Endothelial cell of umbilical vein (primary cell): Measurements from ENCODE around the gene SKAP1. TPM values are rescaled to one million over a fixed set of nuclear protein-coding genes. Genes with fewer than 3 reads are reported as not detected.

Experiments used
- BruUV-seq: library from RNA; stranded (reverse); fragments of 400-500 nt; replicated peaks from 2 replicates; lab custom pipeline; 2021; lab: Mats Ljungman, UMichigan
- CTCF ChIA-PET: fragments of 300-600, 350-600 bp; sonication (Branson Sonifier 250); formaldehyde crosslinking; loops from one replicate; lab custom pipeline; 2021; ENCODE audit warnings: antibody characterized with exemption, inconsistent platforms; lab: Charles Lee
- POLR2A ChIA-PET: fragments of 300-600, 350-600 bp; sonication (Branson Sonifier 250); formaldehyde crosslinking; loops from one replicate; lab custom pipeline; 2021; ENCODE audit warnings: antibody characterized with exemption, inconsistent platforms; lab: Charles Lee
- DNase-seq: peaks from one replicate; pipeline ENCODE4 v3.0.0-alpha.2; 2011; ENCODE audit warnings: low read depth, low spot score
- FAIRE-seq: peaks from 2 replicates; lab custom pipeline; 2011; peaks lifted over from hg19 to GRCh38; lab: Jason Lieb, UNC
- H2AFZ ChIP-seq: 2 replicates; pipeline ENCODE4 v1.6.0; 2012; ENCODE audit warnings: low read depth, low read length, control low read depth, inconsistent platforms
- H3K27ac ChIP-seq: 2 replicates; pipeline ENCODE4 v1.5.1; 2011; ENCODE audit warnings: low read depth, mild to moderate bottlenecking, control low read depth, low read length, moderate library complexity; ENCODE audit not compliant: insufficient read depth
- H3K27me3 ChIP-seq, 2 experiments: 2 replicates each; pipeline versions ENCODE4 v1.6.0 to v1.6.1; 2011; ENCODE audit warnings: low read length in 2 of 2, mixed read lengths in 1 of 2; ENCODE audit not compliant: control insufficient read depth in 2 of 2, insufficient read depth in 2 of 2
- H3K36me3 ChIP-seq, 2 experiments: 2 replicates in 1 of 2; 3 replicates in 1 of 2; pipeline ENCODE4 v1.5.1; 2011; ENCODE audit warnings: low read length in 2 of 2, mild to moderate bottlenecking in 1 of 2, moderate library complexity in 1 of 2; ENCODE audit not compliant: control insufficient read depth in 2 of 2, insufficient read depth in 2 of 2; ENCODE audit errors: extremely low read depth in 1 of 2
- H3K4me1 ChIP-seq: 3 replicates; pipeline ENCODE4 v1.5.1; 2011; ENCODE audit warnings: mild to moderate bottlenecking, low read length; ENCODE audit not compliant: control insufficient read depth, insufficient read depth; ENCODE audit errors: extremely low read depth
- H3K4me2 ChIP-seq: 2 replicates; pipeline ENCODE4 v1.6.1; 2011; ENCODE audit warnings: low read length, control low read depth, mixed read lengths; ENCODE audit not compliant: insufficient read depth
- H3K4me3 ChIP-seq, 3 experiments: fragments of 200-600 bp in 1 of 3; sonication (generic), shearing (Covaris generic) in 1 of 3; replicated peaks in 1 of 3; 2 replicates each; pipeline ENCODE4 v1.5.1; 2011 to 2016; ENCODE audit warnings: control low read depth in 3 of 3, low read length in 3 of 3, mild to moderate bottlenecking in 2 of 3, inconsistent platforms in 1 of 3, low read depth in 1 of 3, moderate library complexity in 1 of 3; ENCODE audit not compliant: insufficient read depth in 1 of 3
- H3K79me2 ChIP-seq: 2 replicates; pipeline ENCODE4 v1.6.0; 2012; ENCODE audit warnings: low read length, inconsistent platforms; ENCODE audit not compliant: control insufficient read depth, insufficient read depth
- H3K9ac ChIP-seq: replicated peaks from 2 replicates; pipeline ENCODE3; 2011; ENCODE audit warnings: low read length, control low read depth; ENCODE audit not compliant: insufficient read depth; ENCODE audit errors: extremely low read depth
- H3K9me1 ChIP-seq: replicated peaks from 3 replicates; pipeline ENCODE4 v1.6.0; 2011; ENCODE audit warnings: mild to moderate bottlenecking, low read length; ENCODE audit not compliant: control insufficient read depth, insufficient read depth; ENCODE audit errors: extremely low read depth
- H3K9me3 ChIP-seq: replicated peaks from 2 replicates; pipeline ENCODE4 v1.5.1; 2012; ENCODE audit warnings: low read length, inconsistent platforms; ENCODE audit not compliant: control insufficient read depth, insufficient read depth
- H4K20me1 ChIP-seq: replicated peaks from 2 replicates; pipeline ENCODE3; 2011; ENCODE audit warnings: mild to moderate bottlenecking, low read length; ENCODE audit not compliant: control insufficient read depth, insufficient read depth; ENCODE audit errors: extremely low read depth
- EZH2 ChIP-seq: IDR thresholded peaks from 2 replicates; pipeline ENCODE4 v1.6.1; 2012; ENCODE audit warnings: borderline replicate concordance, low read depth, mild to moderate bottlenecking, moderate library complexity, low read length, inconsistent platforms; ENCODE audit not compliant: severe bottlenecking
- FOS ChIP-seq: IDR thresholded peaks from 2 replicates; pipeline ENCODE4 v1.6.1; 2011; ENCODE audit warnings: mild to moderate bottlenecking, low read length, moderate library complexity, borderline replicate concordance; ENCODE audit not compliant: insufficient read depth
- GATA2 ChIP-seq: IDR thresholded peaks from 2 replicates; pipeline ENCODE4 v1.7.0; 2011; ENCODE audit warnings: low read depth, mild to moderate bottlenecking, moderate library complexity, mixed read lengths, low read length; ENCODE audit not compliant: insufficient read length, insufficient read depth
- JUN ChIP-seq: IDR thresholded peaks from 2 replicates; pipeline ENCODE4 v1.6.1; 2011; ENCODE audit warnings: borderline replicate concordance, low read depth; ENCODE audit not compliant: insufficient read length, insufficient read depth
- MYC ChIP-seq: IDR thresholded peaks from one replicate; pipeline ENCODE4 v1.6.1; 2011; ENCODE audit warnings: mild to moderate bottlenecking, low read depth, low read length
- POLR2A ChIP-seq: IDR thresholded peaks from 2 replicates; pipeline ENCODE4 v1.6.1; 2012; ENCODE audit warnings: low read depth, mild to moderate bottlenecking, control low read depth, low read length
- POLR2AphosphoS5 ChIP-seq: IDR thresholded peaks from 2 replicates; pipeline ENCODE4 v1.6.1; 2012; ENCODE audit warnings: low read depth, mild to moderate bottlenecking, control low read depth, low read length, moderate library complexity; ENCODE audit not compliant: insufficient read depth
- dilution Hi-C: fragments of 300-500 bp; cut with MboI; formaldehyde crosslinking; loops from one replicate; pipeline ENCODE4 v1.15.0; 2019; ENCODE audit warnings: low sequenced_read_pairs; ENCODE audit not compliant: extremely low pct_ligation_motif_present
- intact Hi-C: fragments of 100-400 bp; cut with micrococcal nuclease; formaldehyde crosslinking; loops from one replicate; pipeline ENCODE4 v1.10.0; 2022
- polyA plus RNA-seq, 4 experiments: library from polyadenylated mRNA; depleted of rRNA in 3 of 4; stranded (reverse) in 3 of 4; unstranded in 1 of 4; fragments of >200 nt; gene quantifications; 2 replicates each; pipeline versions ENCODE4 v1.2.1 to v1.2.3, GENCODE V29; 2011 to 2012; ENCODE audit warnings: missing spikeins in 1 of 4
- total RNA-seq: library from RNA; stranded (reverse); gene quantifications from 2 replicates; pipeline ENCODE4 v1.2.3, GENCODE V29; 2021
- TF ChIP-seq, protein P1 (sequence below), 2 donors: IDR thresholded peaks; 1 replicate in 1 of 2; 2 replicates in 1 of 2; pipeline ENCODE4 v1.5.1; 2011; ENCODE audit warnings: low read length in 2 of 2, mild to moderate bottlenecking in 2 of 2, moderate library complexity in 2 of 2, control low read depth in 1 of 2, inconsistent platforms in 1 of 2, low read depth in 1 of 2; ENCODE audit not compliant: insufficient read depth in 1 of 2; ENCODE audit errors: extremely low read depth in 1 of 2
- TF ChIP-seq, protein P2 (sequence below): IDR thresholded peaks from 2 replicates; pipeline ENCODE4 v1.6.1; 2011; ENCODE audit not compliant: insufficient read depth, insufficient read length

The SKAP1 gene
- total and polyA plus RNA-seq, 2 donors (not counting 3 experiments of a cell fraction or from before 2014, with no cell fraction given): 0.75 TPM; not detected in 1

DNA sequence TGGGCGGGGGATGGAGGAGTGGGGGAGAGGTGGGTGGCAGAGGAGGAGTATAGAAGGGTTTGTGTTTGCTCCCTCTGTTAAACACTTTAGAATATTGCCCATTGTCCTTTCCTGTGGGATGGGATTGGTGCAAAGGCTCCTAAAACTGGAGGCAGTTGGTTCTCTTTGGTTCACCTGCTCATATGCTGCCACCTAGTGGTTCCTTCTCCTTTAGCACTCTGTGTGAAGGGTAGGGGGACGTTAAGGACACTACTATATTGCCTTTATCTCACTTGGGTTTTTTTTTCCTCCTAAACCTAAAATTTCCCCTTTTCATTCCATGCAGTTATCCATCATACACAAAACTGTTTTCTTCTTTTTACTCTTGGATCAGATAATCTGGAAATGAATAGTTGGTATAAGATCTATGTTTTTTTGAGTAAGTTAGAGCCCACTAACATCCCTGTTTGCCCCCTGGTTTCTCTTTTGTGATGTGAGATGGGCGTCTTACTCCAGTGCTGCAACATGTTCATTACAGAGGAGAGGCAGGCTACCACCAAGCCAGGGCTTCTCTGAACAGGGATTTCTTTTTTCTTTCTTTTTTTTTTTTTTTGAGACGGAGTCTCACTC, 298.7 kb downstream of the SKAP1 start:
- DNase-seq: peak; percentile 63
- no peaks in the 10 kb centered on the region for H3K9me3 ChIP-seq
- peaks cover 0 to 2% of the 10 kb centered on the region in 2 experiments for H3K27me3 ChIP-seq
- H3K9me1 ChIP-seq: no peaks in the 10 kb centered on the region
- BruUV-seq: no TSS peak
- TF ChIP-seq GATA2 (no peak), JUN (no peak)
- TF ChIP-seq, protein P1, sequence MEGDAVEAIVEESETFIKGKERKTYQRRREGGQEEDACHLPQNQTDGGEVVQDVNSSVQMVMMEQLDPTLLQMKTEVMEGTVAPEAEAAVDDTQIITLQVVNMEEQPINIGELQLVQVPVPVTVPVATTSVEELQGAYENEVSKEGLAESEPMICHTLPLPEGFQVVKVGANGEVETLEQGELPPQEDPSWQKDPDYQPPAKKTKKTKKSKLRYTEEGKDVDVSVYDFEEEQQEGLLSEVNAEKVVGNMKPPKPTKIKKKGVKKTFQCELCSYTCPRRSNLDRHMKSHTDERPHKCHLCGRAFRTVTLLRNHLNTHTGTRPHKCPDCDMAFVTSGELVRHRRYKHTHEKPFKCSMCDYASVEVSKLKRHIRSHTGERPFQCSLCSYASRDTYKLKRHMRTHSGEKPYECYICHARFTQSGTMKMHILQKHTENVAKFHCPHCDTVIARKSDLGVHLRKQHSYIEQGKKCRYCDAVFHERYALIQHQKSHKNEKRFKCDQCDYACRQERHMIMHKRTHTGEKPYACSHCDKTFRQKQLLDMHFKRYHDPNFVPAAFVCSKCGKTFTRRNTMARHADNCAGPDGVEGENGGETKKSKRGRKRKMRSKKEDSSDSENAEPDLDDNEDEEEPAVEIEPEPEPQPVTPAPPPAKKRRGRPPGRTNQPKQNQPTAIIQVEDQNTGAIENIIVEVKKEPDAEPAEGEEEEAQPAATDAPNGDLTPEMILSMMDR (IDR thresholded peaks at IDR 0.05; ENCODE audit: extremely low read depth in 1 of 2, insufficient read depth in 1 of 2, low read depth in 1 of 2, low read length in 2 of 2): peak; percentile 75 to 81
- H3K4me3 ChIP-seq: no peak overlapping the region
- H2AFZ ChIP-seq: no peak overlapping the region
- POLR2A ChIA-PET: no interaction called here
- dilution Hi-C loops: no loop called here
- H3K79me2 ChIP-seq: no peaks in the 10 kb centered on the region
- no peaks in the 10 kb centered on the region for H3K36me3 ChIP-seq
- H4K20me1 ChIP-seq: no peaks in the 10 kb centered on the region
- FAIRE-seq: peak; percentile 93
- peaks cover 15% of the 10 kb centered on the region for H3K4me1 ChIP-seq
- intact Hi-C loops: loop anchor here (1.0 to 2.0 kb wide), 3 partner anchors 51 to 106 kb away; no protein-coding TSS in a partner anchor
- CTCF ChIA-PET: interaction anchor here (0.6 to 9.4 kb wide), 34 partner anchors 8 to 748 kb away, joined by 3 to 167 read pairs (median 4); partner anchors contain the start of genes CBX1 and SNX11
- no peak overlapping the region for H3K4me2 ChIP-seq
- H3K27ac ChIP-seq: no peak overlapping the region
- no peak overlapping the region for H3K9ac ChIP-seq

DNA sequence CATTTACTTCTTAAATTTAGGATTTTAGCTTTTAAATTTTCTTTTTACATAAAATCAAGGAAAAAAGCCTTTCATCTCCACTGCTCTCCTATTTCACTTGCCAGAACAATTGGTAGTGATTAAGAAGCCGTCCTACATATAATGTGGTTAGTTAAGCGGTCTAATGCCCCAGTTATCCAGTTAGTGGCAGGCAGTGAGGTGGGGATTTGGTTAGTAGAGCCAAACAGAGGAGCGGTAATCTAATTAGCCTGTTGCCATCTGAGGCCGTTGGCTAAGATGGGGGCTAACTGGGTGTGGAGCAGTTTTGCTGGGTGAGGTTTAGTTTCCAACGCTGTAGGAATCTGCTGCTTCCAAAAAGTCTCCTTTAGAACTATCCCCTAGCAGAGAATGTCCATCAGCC, 300.0 kb downstream of the SKAP1 start:
- intact Hi-C loops: loop anchor here (2.0 kb wide), 1 partner anchor 55 kb away; no protein-coding TSS in a partner anchor
- Histone ChIP-seq H2AFZ (no peak overlapping the region), H3K9ac (no peak overlapping the region), H3K79me2 (no peaks in the 10 kb centered on the region), H3K27ac (no peak overlapping the region), H3K9me3 (no peaks in the 10 kb centered on the region), H3K4me1 (peaks cover 15% of the 10 kb centered on the region), H3K9me1 (no peaks in the 10 kb centered on the region), H3K36me3 (no peaks in the 10 kb centered on the region), H3K4me2 (no peak overlapping the region), H4K20me1 (no peaks in the 10 kb centered on the region), H3K27me3 (peaks cover 0 to 2% of the 10 kb centered on the region in 2 experiments), H3K4me3 (no peak overlapping the region)
- ChIA-PET CTCF (interaction anchor here (1.2 to 9.4 kb wide), 3 partner anchors 52 to 152 kb away, joined by 3 to 167 read pairs (median 112); no protein-coding TSS in a partner anchor), POLR2A (no interaction called here)
- TF ChIP-seq POLR2A (no peak), GATA2 (no peak), POLR2AphosphoS5 (no peak), EZH2 (no peak), JUN (no peak), FOS (no peak), MYC (no peak)
- TF ChIP-seq, protein P1 (IDR thresholded peaks at IDR 0.05; ENCODE audit: extremely low read depth in 1 of 2, insufficient read depth in 1 of 2, low read depth in 1 of 2, low read length in 2 of 2): no peak
- TF ChIP-seq, protein P2, sequence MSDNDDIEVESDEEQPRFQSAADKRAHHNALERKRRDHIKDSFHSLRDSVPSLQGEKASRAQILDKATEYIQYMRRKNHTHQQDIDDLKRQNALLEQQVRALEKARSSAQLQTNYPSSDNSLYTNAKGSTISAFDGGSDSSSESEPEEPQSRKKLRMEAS: no peak
- no TSS peak for BruUV-seq
- DNase-seq (no peak), FAIRE-seq (no peak)
- dilution Hi-C loops: no loop called here
